Superior temporal gyrus (tissue), 1 donor: Measurements from ENCODE around the gene DDR1.
"Not testable (repeated sequence)": the region's sequence is repeated elsewhere in the genome, so short reads cannot be mapped to it uniquely, and the experiment has no call there.

Source experiments
- DNase-seq: peaks from one replicate; pipeline ENCODE4 v3.0.0-alpha.2; 2016; ENCODE audit errors: extremely low spot score

The DDR1 gene

GRCh38 chr6:30854285-30855040 is 29.9 kb upstream of the DDR1 start:
- no peak for DNase-seq

GRCh38 chr6:30855429-30856075 is 28.8 kb upstream of the DDR1 start:
- no peak for DNase-seq

GRCh38 chr6:30857112-30857511 is 27.2 kb upstream of the DDR1 start:
- no peak for DNase-seq

- no peak for DNase-seq
Measured at GRCh38 chr6:30857549-30857948, 26.8 kb upstream of the DDR1 start.

- DNase-seq: not testable (repeated sequence)
Measured at GRCh38 chr6:30859726-30860125, 24.6 kb upstream of the DDR1 start.

- DNase-seq: no peak
Measured at GRCh38 chr6:30861257-30862048, 22.9 kb upstream of the DDR1 start.

- DNase-seq: no peak
Measured at GRCh38 chr6:30862156-30862875, 22.0 kb upstream of the DDR1 start.

- no peak for DNase-seq
Measured at GRCh38 chr6:30864325-30864724, 20.0 kb upstream of the DDR1 start.

GRCh38 chr6:30869241-30869749 is 15.0 kb upstream of the DDR1 start:
- DNase-seq: not testable (repeated sequence)

GRCh38 chr6:30870546-30870945 is 13.8 kb upstream of the DDR1 start:
- no peak for DNase-seq

- no peak for DNase-seq
Measured at GRCh38 chr6:30871592-30872183, 12.6 kb upstream of the DDR1 start.

- no peak for DNase-seq
Measured at GRCh38 chr6:30873137-30873640, 11.1 kb upstream of the DDR1 start.

GRCh38 chr6:30873795-30874194 is 10.5 kb upstream of the DDR1 start:
- not testable (repeated sequence) for DNase-seq

GRCh38 chr6:30875244-30876038 is 8.9 kb upstream of the DDR1 start:
- DNase-seq: no peak

- DNase-seq: peak; percentile 20
Measured at GRCh38 chr6:30876039-30876730, 8.1 kb upstream of the DDR1 start.

- peak; percentile 97 for DNase-seq
Measured at GRCh38 chr6:30877419-30878262, 6.7 kb upstream of the DDR1 start.

- DNase-seq: no peak
Measured at GRCh38 chr6:30879684-30880427, 4.5 kb upstream of the DDR1 start.

- peak; percentile 64 for DNase-seq
Measured at GRCh38 chr6:30880698-30881252, 3.5 kb upstream of the DDR1 start.
